OCI-LY7 (cell line): Measurements from ENCODE around the gene MARS1. TPM values are rescaled to one million over a fixed set of nuclear protein-coding genes. Genes with fewer than 3 reads are reported as not detected.

Experiments used
- BruUV-seq: library from RNA; stranded (reverse); fragments of 400-500 nt; replicated peaks from 2 replicates; lab custom pipeline; 2021; lab: Mats Ljungman, UMichigan
- CTCF ChIA-PET: fragments of 300-600 bp; sonication (Branson Sonifier 250); formaldehyde crosslinking; loops from one replicate; lab custom pipeline; 2022; ENCODE audit warnings: antibody characterized with exemption; ENCODE audit not compliant: unreplicated experiment; lab: Charles Lee
- POLR2A ChIA-PET: fragments of 300-600 bp; sonication (Branson Sonifier 250); formaldehyde crosslinking; loops from one replicate; lab custom pipeline; 2022; ENCODE audit warnings: antibody characterized with exemption; lab: Charles Lee
- DNase-seq: peaks from one replicate; pipeline ENCODE4 v3.0.0-alpha.2; 2015; ENCODE audit warnings: low spot score
- H2AFZ ChIP-seq: fragments of 200-600 bp; sonication (generic), shearing (Covaris generic); 2 replicates; pipeline ENCODE4 v1.6.1; 2014; ENCODE audit warnings: mild to moderate bottlenecking, antibody characterized with exemption, low read length, moderate library complexity
- H3K27ac ChIP-seq: fragments of 200-600 bp; sonication (generic); 2 replicates; pipeline ENCODE4 v1.5.1; 2014; ENCODE audit warnings: mixed run types, low read depth, mild to moderate bottlenecking, moderate library complexity, low read length, inconsistent platforms; ENCODE audit not compliant: poor library complexity, severe bottlenecking
- H3K36me3 ChIP-seq: fragments of 200-600 bp; sonication (generic); 2 replicates; pipeline ENCODE4 v1.6.1; 2014; ENCODE audit warnings: mild to moderate bottlenecking, antibody characterized with exemption, low read length, moderate library complexity, mixed read lengths; ENCODE audit not compliant: insufficient read depth
- H3K4me1 ChIP-seq: fragments of 200-600 bp; sonication (generic); 2 replicates; pipeline ENCODE4 v1.5.1; 2014; ENCODE audit warnings: mild to moderate bottlenecking, low read length; ENCODE audit not compliant: insufficient read depth, poor library complexity, severe bottlenecking
- H3K4me2 ChIP-seq: fragments of 200-600 bp; sonication (generic); 2 replicates; pipeline ENCODE4 v1.6.1; 2014; ENCODE audit warnings: mild to moderate bottlenecking, low read length
- H3K4me3 ChIP-seq: fragments of 200-600 bp; sonication (generic); 2 replicates; pipeline ENCODE4 v1.5.1; 2014; ENCODE audit warnings: mild to moderate bottlenecking, low read depth, low read length; ENCODE audit not compliant: poor library complexity, severe bottlenecking
- H3K79me2 ChIP-seq: fragments of 200-600 bp; sonication (generic); 2 replicates; pipeline ENCODE4 v1.6.1; 2016; ENCODE audit warnings: low read depth, mild to moderate bottlenecking, low read length, moderate library complexity, mixed read lengths; ENCODE audit not compliant: insufficient read depth
- H3K9me2 ChIP-seq: fragments of 200-600 bp; sonication (generic); 2 replicates; pipeline ENCODE4 v1.6.1; 2016; ENCODE audit warnings: mild to moderate bottlenecking, low read length, mixed read lengths; ENCODE audit not compliant: insufficient read depth
- H3K9me3 ChIP-seq: fragments of 200-600 bp; sonication (generic); 2 replicates; pipeline ENCODE4 v1.6.1; 2014; ENCODE audit warnings: mild to moderate bottlenecking, mixed run types, low read length, mixed read lengths
- H4K20me1 ChIP-seq: fragments of 200-600 bp; sonication (generic); 2 replicates; pipeline ENCODE4 v1.6.1; 2014; ENCODE audit warnings: mild to moderate bottlenecking, antibody characterized with exemption, low read length, moderate library complexity, mixed read lengths; ENCODE audit not compliant: insufficient read depth
- CTCF ChIP-seq: fragments of 200-600 bp; sonication (generic); conservative IDR thresholded peaks from 2 replicates; pipeline ENCODE4 v1.5.1; 2014; ENCODE audit warnings: mild to moderate bottlenecking, antibody characterized with exemption, low read length, moderate library complexity, mixed read lengths
- EZH2phosphoT487 ChIP-seq: fragments of 200-600 bp; sonication (generic); IDR thresholded peaks from 2 replicates; pipeline ENCODE4 v1.6.1; 2018; ENCODE audit warnings: low read depth, borderline replicate concordance, mild to moderate bottlenecking, mixed run types, antibody characterized with exemption, low read length, moderate library complexity, mixed read lengths
- intact Hi-C: fragments of 100-400 bp; cut with micrococcal nuclease; formaldehyde crosslinking; loops from one replicate; pipeline ENCODE4 v1.10.0; 2022; ENCODE audit not compliant: unreplicated experiment
- total RNA-seq, 2 experiments: library from RNA; depleted of rRNA in 1 of 2; stranded (reverse); fragments of >200 nt in 1 of 2; shearing (Covaris generic) in 1 of 2; gene quantifications; 2 replicates each; pipeline ENCODE4 v1.2.3, GENCODE V29; 2014 to 2022

MARS1 gene
- total RNA-seq, 2 experiments from 2014 or later, result 272 to 465 TPM

GRCh38 chr12:57455374-57456144 is 32.3 kb upstream of the MARS1 start:
- no TSS peak for BruUV-seq
- no peaks in the 10 kb centered on the region for H3K36me3 ChIP-seq
- H3K4me2 ChIP-seq, result peak overlapping the region; percentile 58
- no peaks in the 10 kb centered on the region for H3K9me2 ChIP-seq
- ChIA-PET POLR2A (interaction anchor here (0.5 to 2.1 kb wide), 15 partner anchors 9 to 943 kb away, joined by 3 to 7 read pairs (median 3); partner anchors contain the start of gene SHMT2), CTCF (interaction anchor here (0.6 to 2.2 kb wide), 11 partner anchors 10 to 242 kb away, joined by 3 to 14 read pairs (median 5); no protein-coding TSS in a partner anchor)
- intact Hi-C loops, result loop anchor here (1.0 kb wide), 1 partner anchor 242 kb away; no protein-coding TSS in a partner anchor
- H3K9me3 ChIP-seq, result no peaks in the 10 kb centered on the region
- no peaks in the 10 kb centered on the region for H4K20me1 ChIP-seq
- H3K27ac ChIP-seq, result no peak overlapping the region
- peak overlapping the region; percentile 23; the same call in 1 of the 2 replicates for H2AFZ ChIP-seq
- no peak for DNase-seq
- H3K79me2 ChIP-seq, result no peaks in the 10 kb centered on the region
- peaks cover 45% of the 10 kb centered on the region for H3K4me1 ChIP-seq
- peak overlapping the region; percentile 42 for H3K4me3 ChIP-seq
- TF ChIP-seq EZH2phosphoT487 (no peak), CTCF (no peak)

GRCh38 chr12:57456145-57456700 is 31.6 kb upstream of the MARS1 start:
- no TSS peak for BruUV-seq
- peak; percentile 85 for DNase-seq
- CTCF ChIA-PET, result interaction anchor here (0.9 to 2.2 kb wide), 7 partner anchors 11 to 242 kb away, joined by 3 to 12 read pairs (median 4); no protein-coding TSS in a partner anchor

More at GRCh38 chr12:57456145-57456700, 31.6 kb upstream of the MARS1 start:
- H4K20me1 ChIP-seq, result no peaks in the 10 kb centered on the region
- no peaks in the 10 kb centered on the region for H3K9me2 ChIP-seq
- H3K79me2 ChIP-seq, result no peaks in the 10 kb centered on the region
- POLR2A ChIA-PET, result interaction anchor here (0.5 to 2.1 kb wide), 10 partner anchors 20 to 227 kb away, joined by 3 to 7 read pairs (median 3); partner anchors contain the start of gene SHMT2
- no peaks in the 10 kb centered on the region for H3K36me3 ChIP-seq
- intact Hi-C loops, result loop anchor here (1.0 kb wide), 1 partner anchor 243 kb away; no protein-coding TSS in a partner anchor
- H3K4me2 ChIP-seq, result peak overlapping the region; percentile 58
- H3K4me1 ChIP-seq, result peaks cover 51% of the 10 kb centered on the region
- TF ChIP-seq CTCF, result peak; percentile 86
- TF ChIP-seq EZH2phosphoT487, result no peak
- peak overlapping the region; percentile 42 for H3K4me3 ChIP-seq
- H3K27ac ChIP-seq, result no peak overlapping the region
- no peaks in the 10 kb centered on the region for H3K9me3 ChIP-seq
- peak overlapping the region; percentile 23; the same call in 1 of the 2 replicates for H2AFZ ChIP-seq
